Effector CD8-positive, alpha-beta T cell (primary cell): ENCODE results near the gene ALLC.

ENCODE experiments used
- DNase-seq: peaks from one replicate; lab custom pipeline; 2025; lab: John Stamatoyannopoulos, UW

Gene ALLC

DNA sequence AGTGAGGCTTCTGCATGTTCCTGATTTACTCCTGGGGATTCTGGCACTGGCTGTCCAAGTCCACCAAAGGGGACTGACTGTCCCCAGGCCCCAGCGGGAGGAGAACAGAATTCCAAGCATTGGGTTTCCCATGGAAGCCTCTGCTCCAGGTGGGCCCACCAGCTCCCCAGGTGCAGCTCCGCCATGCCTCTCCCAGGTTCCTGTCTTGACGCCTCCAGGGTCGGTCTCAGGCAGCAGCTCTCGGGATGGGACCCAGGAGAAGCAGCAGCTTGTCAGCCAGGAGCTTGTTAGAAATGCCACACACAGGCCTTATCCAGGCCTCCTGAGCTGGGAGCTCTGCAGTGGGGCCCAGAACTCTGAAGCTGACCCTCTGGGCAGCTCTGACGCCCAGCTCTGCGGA lies 93.3 kb downstream of the ALLC start:
- no peak for DNase-seq

DNA sequence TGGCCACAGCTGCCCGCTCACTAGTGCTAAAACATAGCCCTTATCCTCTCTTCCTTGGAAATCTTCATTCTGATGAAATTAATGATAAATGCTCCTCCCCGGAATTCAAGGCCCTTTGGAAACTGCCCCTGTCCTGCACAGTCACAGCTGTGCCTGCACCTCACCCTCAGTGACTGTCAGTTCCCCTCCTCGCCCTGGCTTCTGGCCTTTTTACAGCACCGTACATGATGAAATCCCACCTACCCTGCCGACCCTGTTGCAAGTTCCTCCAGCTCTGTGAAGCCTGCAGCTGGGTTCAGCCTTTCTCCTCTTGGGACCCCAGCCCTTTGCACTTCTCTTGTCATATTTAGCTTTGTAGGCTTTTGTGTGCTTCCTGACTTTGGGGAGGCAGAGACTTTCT lies 93.8 kb downstream of the ALLC start:
- no peak for DNase-seq
